ENCODE data around the gene ING4. TPM values are rescaled to one million over a fixed set of nuclear protein-coding genes. Genes with fewer than 3 reads are reported as not detected.

ING4 gene
- total and polyA plus RNA-seq, 2 of the 13 experiments (the other 11 are each of a cell fraction or from before 2014, with no cell fraction given) = 14.4 to 32.4 TPM

DNA sequence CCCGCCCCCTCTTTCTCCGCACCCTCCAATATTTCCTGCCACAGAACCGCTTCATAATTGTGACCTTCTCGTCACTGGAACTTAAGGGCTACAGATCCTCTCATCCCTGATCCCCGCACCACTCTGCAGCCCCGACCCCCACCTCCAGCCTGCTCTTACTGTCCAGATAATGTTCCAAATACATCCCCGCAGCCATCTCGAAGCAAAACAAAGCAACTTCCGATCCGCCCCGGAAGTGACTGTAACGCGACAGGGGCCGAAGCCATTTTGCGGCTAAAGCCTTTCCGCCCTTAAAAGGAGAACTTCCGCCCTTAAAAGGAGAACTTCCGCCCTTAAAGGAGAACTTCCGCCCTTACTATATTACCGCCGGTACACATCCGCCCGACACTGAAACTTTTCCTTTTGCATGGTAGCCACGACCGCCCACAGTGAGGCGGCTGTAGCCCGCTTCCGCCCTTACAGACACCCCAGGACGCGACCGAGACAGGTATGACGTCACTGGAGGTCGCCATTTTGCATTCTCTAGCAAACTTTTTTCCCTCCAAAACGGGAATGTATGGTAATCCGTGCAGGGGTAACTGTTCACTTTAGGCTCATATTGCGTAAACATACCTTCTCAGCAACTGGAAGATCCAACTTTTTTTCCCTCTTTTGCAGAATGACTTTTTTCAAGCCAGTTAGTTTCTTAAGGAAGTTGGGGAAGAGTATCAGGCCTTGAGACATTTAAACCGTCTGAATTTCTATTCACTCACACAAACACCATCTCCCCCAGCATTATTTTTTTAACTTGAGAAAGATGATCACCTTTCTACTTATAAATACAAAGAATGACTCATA, at the start of gene ING4 (continued):
- TF ChIP-seq ZMAT3 (CRISPR knock-in tag; conservative IDR thresholded peaks at IDR 0.05) (0 out of 2 replicates have a peak, but pooled peaks have one; percentile 43), BRD4 (CRISPR knock-in tag; IDR thresholded peaks at IDR 0.05) (peak; percentile 69; the same call in 1 of the 2 replicates), ZBTB42 (CRISPR knock-in tag; IDR thresholded peaks at IDR 0.05) (no peak), RXRA (CRISPR knock-in tag; IDR thresholded peaks at IDR 0.05) (0 out of 2 replicates have a peak, but pooled peaks have one; percentile 45), ZNF546 (CRISPR knock-in tag; conservative IDR thresholded peaks at IDR 0.05) (no peak), CBFB (CRISPR knock-in tag; IDR thresholded peaks at IDR 0.05) (peak; percentile 64; the same call in 1 of the 2 replicates), ZNF652 (CRISPR knock-in tag; IDR thresholded peaks at IDR 0.05; ENCODE audit: borderline replicate concordance, low read depth) (no peak)
- TF ChIP-seq, protein P1, sequence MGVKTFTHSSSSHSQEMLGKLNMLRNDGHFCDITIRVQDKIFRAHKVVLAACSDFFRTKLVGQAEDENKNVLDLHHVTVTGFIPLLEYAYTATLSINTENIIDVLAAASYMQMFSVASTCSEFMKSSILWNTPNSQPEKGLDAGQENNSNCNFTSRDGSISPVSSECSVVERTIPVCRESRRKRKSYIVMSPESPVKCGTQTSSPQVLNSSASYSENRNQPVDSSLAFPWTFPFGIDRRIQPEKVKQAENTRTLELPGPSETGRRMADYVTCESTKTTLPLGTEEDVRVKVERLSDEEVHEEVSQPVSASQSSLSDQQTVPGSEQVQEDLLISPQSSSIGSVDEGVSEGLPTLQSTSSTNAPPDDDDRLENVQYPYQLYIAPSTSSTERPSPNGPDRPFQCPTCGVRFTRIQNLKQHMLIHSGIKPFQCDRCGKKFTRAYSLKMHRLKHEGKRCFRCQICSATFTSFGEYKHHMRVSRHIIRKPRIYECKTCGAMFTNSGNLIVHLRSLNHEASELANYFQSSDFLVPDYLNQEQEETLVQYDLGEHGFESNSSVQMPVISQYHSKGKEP (CRISPR knock-in tag; IDR thresholded peaks at IDR 0.05) = no peak
- TF ChIP-seq, protein P2, sequence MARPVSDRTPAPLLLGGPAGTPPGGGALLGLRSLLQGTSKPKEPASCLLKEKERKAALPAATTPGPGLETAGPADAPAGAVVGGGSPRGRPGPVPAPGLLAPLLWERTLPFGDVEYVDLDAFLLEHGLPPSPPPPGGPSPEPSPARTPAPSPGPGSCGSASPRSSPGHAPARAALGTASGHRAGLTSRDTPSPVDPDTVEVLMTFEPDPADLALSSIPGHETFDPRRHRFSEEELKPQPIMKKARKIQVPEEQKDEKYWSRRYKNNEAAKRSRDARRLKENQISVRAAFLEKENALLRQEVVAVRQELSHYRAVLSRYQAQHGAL (CRISPR knock-in tag; IDR thresholded peaks at IDR 0.05; ENCODE audit: not compliant biosample characterization) = no peak

DNA sequence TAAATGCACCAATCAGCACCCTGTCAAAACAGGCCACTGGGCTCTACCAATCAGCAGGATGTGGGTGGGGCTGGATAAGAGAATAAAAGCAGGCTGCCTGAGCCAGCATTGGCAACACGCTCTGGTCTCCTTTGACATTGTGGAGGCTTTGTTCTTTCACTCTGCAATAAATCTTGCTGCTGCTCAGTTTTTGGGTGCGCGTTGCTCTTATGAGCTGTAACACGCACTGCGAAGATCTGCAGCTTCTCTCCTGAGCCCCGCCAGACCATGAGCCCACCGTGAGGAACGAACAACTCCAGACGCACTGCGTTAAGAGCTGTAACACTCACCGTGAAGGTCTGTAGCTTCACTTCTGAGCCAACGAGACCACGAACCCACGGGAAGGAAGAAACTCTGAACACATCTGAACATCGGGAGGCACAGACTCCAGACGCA, 46.1 kb upstream of the ING4 start:
- no TSS peak for BruUV-seq (replicated peaks)
- no peak overlapping the region for H3K9ac ChIP-seq (ENCODE audit: insufficient read depth, low read depth, low read length)
- no peak for DNase-seq (ENCODE audit: low spot score)
- in situ Hi-C loops (cut with HindIII; ENCODE audit: extremely low pct_ligation_motif_present, low pct_unique_long_range_greater_than_20kb) (no loop called here), intact Hi-C loops (cut with micrococcal nuclease; ENCODE audit: unreplicated experiment) (no loop called here)
- no peaks in the 10 kb centered on the region for H3K9me3 ChIP-seq (ENCODE audit: low read length)
- H2AFZ ChIP-seq (ENCODE audit: low read length) = no peak overlapping the region
- 87% methylated on average over 16 of the region's 16 CpGs for WGBS (ENCODE audit: low lambda C conversion rate)
- ChIA-PET CTCF (ENCODE audit: low intra/inter-chr PET ratio, low total read pairs) (no interaction called here), POLR2A (interaction anchor here (2.6 kb wide), 1 partner anchor 15 kb away, joined by 9 read pairs; the partner anchor contains the start of gene COPS7A)
- no peak overlapping the region for H3K4me2 ChIP-seq (ENCODE audit: low read depth, low read length)
- no peak overlapping the region for H3K27ac ChIP-seq (ENCODE audit: extremely low read length, insufficient read depth, low read length)
- peaks cover 0 to 7% of the 10 kb centered on the region in 2 experiments; a peak in 1 of 5 replicates for H3K27me3 ChIP-seq (ENCODE audit: control insufficient read depth in 1 of 2, insufficient read depth in 2 of 2, low read length in 2 of 2)
- FAIRE-seq = no peak
- H3K4me1 ChIP-seq (ENCODE audit: insufficient read depth, low read length) = peaks cover under 1% of the 10 kb centered on the region; the same call in 1 of the 2 replicates
- no peaks in the 10 kb centered on the region for H4K20me1 ChIP-seq (ENCODE audit: insufficient read depth, low read length)
- ATAC-seq = peak; percentile 32; the same call in 2 of the 3 replicates
- H3K4me3 ChIP-seq (replicated peaks in 1 of 3; ENCODE audit: insufficient read depth in 1 of 3, low read depth in 2 of 3, low read length in 3 of 3) = no peak overlapping the region
- no peaks in the 10 kb centered on the region for H3K36me3 ChIP-seq (replicated peaks in 1 of 2; ENCODE audit: control insufficient read depth in 1 of 2, insufficient read depth in 2 of 2, low read length in 2 of 2)
- H3K79me2 ChIP-seq (ENCODE audit: insufficient read depth, low read length) = no peaks in the 10 kb centered on the region
- TF ChIP-seq ZNF33B (CRISPR knock-in tag; IDR thresholded peaks at IDR 0.05) (no peak), POLR2G (IDR thresholded peaks at IDR 0.05; ENCODE audit: low read depth, low read length) (0 out of 2 replicates have a peak, but pooled peaks have one; percentile 24), MBNL3 (CRISPR knock-in tag; conservative IDR thresholded peaks at IDR 0.05) (no peak), GTF2F1 (IDR thresholded peaks at IDR 0.05; ENCODE audit: low read length) (no peak), HDAC1 (CRISPR knock-in tag; IDR thresholded peaks at IDR 0.05) (no peak)
- TF ChIP-seq, protein P3, sequence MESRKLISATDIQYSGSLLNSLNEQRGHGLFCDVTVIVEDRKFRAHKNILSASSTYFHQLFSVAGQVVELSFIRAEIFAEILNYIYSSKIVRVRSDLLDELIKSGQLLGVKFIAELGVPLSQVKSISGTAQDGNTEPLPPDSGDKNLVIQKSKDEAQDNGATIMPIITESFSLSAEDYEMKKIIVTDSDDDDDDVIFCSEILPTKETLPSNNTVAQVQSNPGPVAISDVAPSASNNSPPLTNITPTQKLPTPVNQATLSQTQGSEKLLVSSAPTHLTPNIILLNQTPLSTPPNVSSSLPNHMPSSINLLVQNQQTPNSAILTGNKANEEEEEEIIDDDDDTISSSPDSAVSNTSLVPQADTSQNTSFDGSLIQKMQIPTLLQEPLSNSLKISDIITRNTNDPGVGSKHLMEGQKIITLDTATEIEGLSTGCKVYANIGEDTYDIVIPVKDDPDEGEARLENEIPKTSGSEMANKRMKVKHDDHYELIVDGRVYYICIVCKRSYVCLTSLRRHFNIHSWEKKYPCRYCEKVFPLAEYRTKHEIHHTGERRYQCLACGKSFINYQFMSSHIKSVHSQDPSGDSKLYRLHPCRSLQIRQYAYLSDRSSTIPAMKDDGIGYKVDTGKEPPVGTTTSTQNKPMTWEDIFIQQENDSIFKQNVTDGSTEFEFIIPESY (CRISPR knock-in tag; IDR thresholded peaks at IDR 0.05) = no peak
- TF ChIP-seq, protein P4, sequence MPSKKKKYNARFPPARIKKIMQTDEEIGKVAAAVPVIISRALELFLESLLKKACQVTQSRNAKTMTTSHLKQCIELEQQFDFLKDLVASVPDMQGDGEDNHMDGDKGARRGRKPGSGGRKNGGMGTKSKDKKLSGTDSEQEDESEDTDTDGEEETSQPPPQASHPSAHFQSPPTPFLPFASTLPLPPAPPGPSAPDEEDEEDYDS (CRISPR knock-in tag; IDR thresholded peaks at IDR 0.05) = 0 out of 2 replicates have a peak, but pooled peaks have one; percentile 27
- TF ChIP-seq, protein P5, sequence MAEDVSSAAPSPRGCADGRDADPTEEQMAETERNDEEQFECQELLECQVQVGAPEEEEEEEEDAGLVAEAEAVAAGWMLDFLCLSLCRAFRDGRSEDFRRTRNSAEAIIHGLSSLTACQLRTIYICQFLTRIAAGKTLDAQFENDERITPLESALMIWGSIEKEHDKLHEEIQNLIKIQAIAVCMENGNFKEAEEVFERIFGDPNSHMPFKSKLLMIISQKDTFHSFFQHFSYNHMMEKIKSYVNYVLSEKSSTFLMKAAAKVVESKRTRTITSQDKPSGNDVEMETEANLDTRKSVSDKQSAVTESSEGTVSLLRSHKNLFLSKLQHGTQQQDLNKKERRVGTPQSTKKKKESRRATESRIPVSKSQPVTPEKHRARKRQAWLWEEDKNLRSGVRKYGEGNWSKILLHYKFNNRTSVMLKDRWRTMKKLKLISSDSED (CRISPR knock-in tag; IDR thresholded peaks at IDR 0.05) = no peak
